HL-60/S4 treated with retinoic acid at 250 ng/mL for 4 days and 3 days (cell line): ENCODE data around the gene USH1C.

Source experiments
- in situ Hi-C: fragments of 300-500 bp; cut with MboI; formaldehyde crosslinking; loops from 2 replicates; pipeline ENCODE4 v1.7.0; 2022; ENCODE audit warnings: low sequenced_read_pairs

Gene USH1C

GRCh38 chr11:17544181-17544622 is at the start of gene USH1C:
Gene USH1C, minus strand, starts transcription at chr11:17544416. Its CDS starts 109 bp downstream, at chr11:17544307.
- in situ Hi-C loops: no loop called here

- in situ Hi-C loops: loop anchor here (25.0 kb wide), 1 partner anchor 394 kb away; no protein-coding TSS in a partner anchor
Observed at GRCh38 chr11:17593466-17594245, 49.4 kb upstream of the USH1C start.

GRCh38 chr11:17591293-17591692 is 47.1 kb upstream of the USH1C start:
- in situ Hi-C loops: loop anchor here (25.0 kb wide), 1 partner anchor 396 kb away; no protein-coding TSS in a partner anchor

- in situ Hi-C loops: loop anchor here (25.0 kb wide), 1 partner anchor 397 kb away; no protein-coding TSS in a partner anchor
Observed at GRCh38 chr11:17590463-17590862, 46.2 kb upstream of the USH1C start.

GRCh38 chr11:17588721-17589120 is 44.5 kb upstream of the USH1C start:
- in situ Hi-C loops: loop anchor here (25.0 kb wide), 1 partner anchor 399 kb away; no protein-coding TSS in a partner anchor

GRCh38 chr11:17588166-17588565 is 44.0 kb upstream of the USH1C start:
- in situ Hi-C loops: loop anchor here (25.0 kb wide), 1 partner anchor 399 kb away; no protein-coding TSS in a partner anchor

- in situ Hi-C loops: loop anchor here (25.0 kb wide), 1 partner anchor 401 kb away; no protein-coding TSS in a partner anchor
Observed at GRCh38 chr11:17585911-17586695, 41.9 kb upstream of the USH1C start.

GRCh38 chr11:17581732-17582053 is 37.5 kb upstream of the USH1C start:
- in situ Hi-C loops: loop anchor here (25.0 kb wide), 1 partner anchor 406 kb away; no protein-coding TSS in a partner anchor

- in situ Hi-C loops: loop anchor here (25.0 kb wide), 1 partner anchor 406 kb away; no protein-coding TSS in a partner anchor
Observed at GRCh38 chr11:17581036-17581731, 37.0 kb upstream of the USH1C start.

- in situ Hi-C loops: loop anchor here (25.0 kb wide), 1 partner anchor 407 kb away; no protein-coding TSS in a partner anchor
Observed at GRCh38 chr11:17580271-17580670, 36.1 kb upstream of the USH1C start.

GRCh38 chr11:17579451-17579850 is 35.2 kb upstream of the USH1C start:
- in situ Hi-C loops: loop anchor here (25.0 kb wide), 1 partner anchor 408 kb away; no protein-coding TSS in a partner anchor

GRCh38 chr11:17578958-17579357 is 34.7 kb upstream of the USH1C start:
- in situ Hi-C loops: loop anchor here (25.0 kb wide), 1 partner anchor 408 kb away; no protein-coding TSS in a partner anchor

- in situ Hi-C loops: loop anchor here (25.0 kb wide), 1 partner anchor 409 kb away; no protein-coding TSS in a partner anchor
Observed at GRCh38 chr11:17578296-17578695, 34.1 kb upstream of the USH1C start.

GRCh38 chr11:17575431-17576425 is 31.5 kb upstream of the USH1C start:
- in situ Hi-C loops: loop anchor here (25.0 kb wide), 1 partner anchor 412 kb away; no protein-coding TSS in a partner anchor

GRCh38 chr11:17574141-17575091 is 30.2 kb upstream of the USH1C start:
- in situ Hi-C loops: loop anchor here (25.0 kb wide), 1 partner anchor 413 kb away; no protein-coding TSS in a partner anchor

GRCh38 chr11:17573526-17573925 is 29.3 kb upstream of the USH1C start:
- in situ Hi-C loops: no loop called here

GRCh38 chr11:17572791-17573460 is 28.7 kb upstream of the USH1C start:
- in situ Hi-C loops: no loop called here

- in situ Hi-C loops: no loop called here
Observed at GRCh38 chr11:17572359-17572690, 28.1 kb upstream of the USH1C start.
